ENCODE data around the gene MBD3L3.
"Not testable (repeated sequence)": the region's sequence is repeated elsewhere in the genome, so short reads cannot be mapped to it uniquely, and the experiment has no call there.

- TF ChIP-seq EZH2 (IDR thresholded peaks at IDR 0.05; ENCODE audit: low read length, unreplicated experiment); CTCF (conservative IDR thresholded peaks at IDR 0.05; ENCODE audit: low read depth, low read length); EZH2phosphoT487 (IDR thresholded peaks at IDR 0.05; ENCODE audit: borderline replicate concordance, low read length): not testable (repeated sequence)
Observed at GRCh38 chr19:7051421-7051820, 7.1 kb downstream of the MBD3L3 start.
